ENCODE measurements around the gene TOPAZ1.

Gene TOPAZ1

GRCh38 chr3:44232407-44232806 lies 9.3 kb upstream of the TOPAZ1 start:
- H3K4me3 ChIP-seq (ENCODE audit: low read depth, low read length): no peak overlapping the region
- TF ChIP-seq CTCF (IDR thresholded peaks at IDR 0.05; ENCODE audit: low read depth, low read length): no peak

- TF ChIP-seq CTCF (IDR thresholded peaks at IDR 0.05; ENCODE audit: low read depth, low read length): no peak
These were observed 6.9 kb upstream of the TOPAZ1 start for GRCh38 chr3:44234648-44235268.

GRCh38 chr3:44235604-44236484 lies 5.8 kb upstream of the TOPAZ1 start:
- H3K4me3 ChIP-seq (ENCODE audit: low read depth, low read length): no peak overlapping the region
- peak; percentile 60 for TF ChIP-seq CTCF (IDR thresholded peaks at IDR 0.05; ENCODE audit: low read depth, low read length)

More at GRCh38 chr3:44234648-44235268, 6.9 kb upstream of the TOPAZ1 start:
- no peak overlapping the region for H3K4me3 ChIP-seq (ENCODE audit: low read depth, low read length)

GRCh38 chr3:44236485-44236908 lies 5.2 kb upstream of the TOPAZ1 start:
- no peak for TF ChIP-seq CTCF (IDR thresholded peaks at IDR 0.05; ENCODE audit: low read depth, low read length)
- H3K4me3 ChIP-seq (ENCODE audit: low read depth, low read length): no peak overlapping the region

- TF ChIP-seq CTCF (IDR thresholded peaks at IDR 0.05; ENCODE audit: low read depth, low read length): no peak
- H3K4me3 ChIP-seq (ENCODE audit: low read depth, low read length): no peak overlapping the region
These were observed 4.5 kb upstream of the TOPAZ1 start for GRCh38 chr3:44237161-44237560.

- no peak for TF ChIP-seq CTCF (IDR thresholded peaks at IDR 0.05; ENCODE audit: low read depth, low read length)
- no peak overlapping the region for H3K4me3 ChIP-seq (ENCODE audit: low read depth, low read length)
These were observed 4.0 kb upstream of the TOPAZ1 start for GRCh38 chr3:44237665-44238064.

GRCh38 chr3:44238889-44239288 lies 2.8 kb upstream of the TOPAZ1 start:
- TF ChIP-seq CTCF (IDR thresholded peaks at IDR 0.05; ENCODE audit: low read depth, low read length): no peak

More at GRCh38 chr3:44238889-44239288, 2.8 kb upstream of the TOPAZ1 start:
- H3K4me3 ChIP-seq (ENCODE audit: low read depth, low read length): no peak overlapping the region

Measured in WI38 (cell line).